Vagina (tissue), 2 donors: Measurements from ENCODE around the gene TRIB2.

Source experiments
- POLR2A ChIP-seq, 2 donors: fragments of 450-650 bp; IDR thresholded peaks; one replicate each; pipeline ENCODE4 v1.6.1; 2017; ENCODE audit warnings: antibody characterized with exemption in 2 of 2, mild to moderate bottlenecking in 2 of 2, moderate library complexity in 2 of 2
- POLR2AphosphoS5 ChIP-seq, 2 donors: sonication (generic); formaldehyde crosslinking; IDR thresholded peaks; one replicate each; pipeline ENCODE4 v1.9.0; 2017; ENCODE audit warnings: antibody characterized with exemption in 2 of 2, mild to moderate bottlenecking in 2 of 2, low read depth in 1 of 2; ENCODE audit not compliant: insufficient read depth in 1 of 2
- TF ChIP-seq, protein P1 (sequence below), 3 experiments: fragments of 450-650 bp in 2 of 3; fragments of 200-600 bp in 1 of 3; sonication (generic) in 1 of 3; IDR thresholded peaks; one replicate each; pipeline ENCODE4 v1.5.1; 2017 to 2019; ENCODE audit warnings: antibody characterized with exemption in 3 of 3, mild to moderate bottlenecking in 2 of 3, moderate library complexity in 2 of 3

DNA sequence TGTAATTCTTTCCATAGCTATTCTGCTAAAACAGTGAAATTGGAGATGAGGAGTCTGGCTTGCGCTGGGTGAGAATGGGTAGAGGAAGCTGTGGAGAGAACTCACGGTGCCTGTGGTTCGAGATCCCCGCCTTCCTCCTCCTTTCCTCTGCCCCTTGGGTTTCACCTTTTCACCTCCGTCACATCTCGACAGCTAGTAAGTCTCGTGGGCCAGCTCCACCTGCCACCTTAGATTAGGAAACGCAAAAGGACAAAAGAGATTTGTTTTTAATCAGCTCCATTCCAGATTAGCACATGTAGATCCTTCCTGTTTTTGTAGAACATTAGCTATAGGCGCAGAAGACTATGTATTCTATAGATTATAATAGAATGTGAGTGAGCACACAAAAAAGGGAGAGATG lies 20.6 kb downstream of the TRIB2 start:
- TF ChIP-seq, protein P1, sequence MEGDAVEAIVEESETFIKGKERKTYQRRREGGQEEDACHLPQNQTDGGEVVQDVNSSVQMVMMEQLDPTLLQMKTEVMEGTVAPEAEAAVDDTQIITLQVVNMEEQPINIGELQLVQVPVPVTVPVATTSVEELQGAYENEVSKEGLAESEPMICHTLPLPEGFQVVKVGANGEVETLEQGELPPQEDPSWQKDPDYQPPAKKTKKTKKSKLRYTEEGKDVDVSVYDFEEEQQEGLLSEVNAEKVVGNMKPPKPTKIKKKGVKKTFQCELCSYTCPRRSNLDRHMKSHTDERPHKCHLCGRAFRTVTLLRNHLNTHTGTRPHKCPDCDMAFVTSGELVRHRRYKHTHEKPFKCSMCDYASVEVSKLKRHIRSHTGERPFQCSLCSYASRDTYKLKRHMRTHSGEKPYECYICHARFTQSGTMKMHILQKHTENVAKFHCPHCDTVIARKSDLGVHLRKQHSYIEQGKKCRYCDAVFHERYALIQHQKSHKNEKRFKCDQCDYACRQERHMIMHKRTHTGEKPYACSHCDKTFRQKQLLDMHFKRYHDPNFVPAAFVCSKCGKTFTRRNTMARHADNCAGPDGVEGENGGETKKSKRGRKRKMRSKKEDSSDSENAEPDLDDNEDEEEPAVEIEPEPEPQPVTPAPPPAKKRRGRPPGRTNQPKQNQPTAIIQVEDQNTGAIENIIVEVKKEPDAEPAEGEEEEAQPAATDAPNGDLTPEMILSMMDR (IDR thresholded peaks at IDR 0.05) = no peak
- no peak for TF ChIP-seq POLR2A (IDR thresholded peaks at IDR 0.05)
- TF ChIP-seq POLR2AphosphoS5 (IDR thresholded peaks at IDR 0.05; ENCODE audit: insufficient read depth in 1 of 2, low read depth in 1 of 2) = no peak
